ACC112 (cell line): ENCODE data around the gene PHACTR4.

Source experiments
- H2AFZ ChIP-seq: fragments of 200-600 bp; sonication (generic); one replicate; pipeline ENCODE4 v1.6.0; 2017; ENCODE audit warnings: antibody characterized with exemption, low read length; ENCODE audit not compliant: unreplicated experiment
- H3K27ac ChIP-seq: fragments of 200-600 bp; sonication (generic); 2 replicates; pipeline ENCODE4 v1.5.1; 2014; ENCODE audit warnings: low read depth, mild to moderate bottlenecking, antibody characterized with exemption, low read length, moderate library complexity
- H3K27me3 ChIP-seq: fragments of 200-600 bp; sonication (generic); 2 replicates; pipeline ENCODE4 v1.6.1; 2014; ENCODE audit warnings: mild to moderate bottlenecking, antibody characterized with exemption, low read length, moderate library complexity, mixed read lengths; ENCODE audit not compliant: insufficient read depth
- H3K36me3 ChIP-seq: fragments of 200-600 bp; sonication (generic); 2 replicates; pipeline ENCODE4 v1.6.1; 2016; ENCODE audit warnings: mild to moderate bottlenecking, antibody characterized with exemption, low read length, moderate library complexity, mixed read lengths; ENCODE audit not compliant: insufficient read depth
- H3K4me1 ChIP-seq: fragments of 200-600 bp; sonication (generic); one replicate; pipeline ENCODE4 v1.6.1; 2016; ENCODE audit warnings: low read length, mixed read lengths; ENCODE audit not compliant: insufficient read depth, unreplicated experiment, control insufficient read depth
- H3K4me3 ChIP-seq: fragments of 200-600 bp; sonication (generic); 2 replicates; pipeline ENCODE4 v1.5.1; 2014; ENCODE audit warnings: mild to moderate bottlenecking, low read depth, low read length
- H3K79me2 ChIP-seq: fragments of 200-600 bp; sonication (generic); one replicate; pipeline ENCODE4 v1.6.0; 2016; ENCODE audit warnings: low read length; ENCODE audit not compliant: control insufficient read depth, unreplicated experiment, insufficient read depth

Gene PHACTR4

GRCh38 chr1:28482702-28483101 lies 113.2 kb downstream of the PHACTR4 start:
- H2AFZ ChIP-seq, result no peak overlapping the region
- no peak overlapping the region for H3K4me3 ChIP-seq
- H3K27ac ChIP-seq, result no peak overlapping the region
- peaks cover 15% of the 10 kb centered on the region; the same call in 1 of the 2 replicates for H3K36me3 ChIP-seq
- H3K27me3 ChIP-seq, result no peaks in the 10 kb centered on the region
- no peaks in the 10 kb centered on the region for H3K79me2 ChIP-seq
- no peaks in the 10 kb centered on the region for H3K4me1 ChIP-seq

- no peak overlapping the region for H3K27ac ChIP-seq
- peaks cover 13% of the 10 kb centered on the region for H3K36me3 ChIP-seq
- H3K27me3 ChIP-seq, result no peaks in the 10 kb centered on the region
- no peaks in the 10 kb centered on the region for H3K79me2 ChIP-seq
- H3K4me1 ChIP-seq, result no peaks in the 10 kb centered on the region
- no peak overlapping the region for H2AFZ ChIP-seq
- H3K4me3 ChIP-seq, result no peak overlapping the region
Observed at GRCh38 chr1:28494737-28495136, 125.2 kb downstream of the PHACTR4 start.

GRCh38 chr1:28499553-28499952 lies 130.0 kb downstream of the PHACTR4 start:
- Histone ChIP-seq H3K4me3 (no peak overlapping the region), H3K4me1 (peaks cover 5% of the 10 kb centered on the region), H3K27me3 (no peaks in the 10 kb centered on the region)

GRCh38 chr1:28501925-28502324 lies 132.4 kb downstream of the PHACTR4 start:
- no peak overlapping the region for H3K4me3 ChIP-seq
- peaks cover 14% of the 10 kb centered on the region for H3K79me2 ChIP-seq
- H3K27me3 ChIP-seq, result no peaks in the 10 kb centered on the region
- H2AFZ ChIP-seq, result no peak overlapping the region
- H3K27ac ChIP-seq, result no peak overlapping the region
- peaks cover 5% of the 10 kb centered on the region for H3K4me1 ChIP-seq
- H3K36me3 ChIP-seq, result peaks cover 8% of the 10 kb centered on the region

More at GRCh38 chr1:28499553-28499952, 130.0 kb downstream of the PHACTR4 start:
- Histone ChIP-seq H3K27ac (no peak overlapping the region), H3K79me2 (no peaks in the 10 kb centered on the region), H2AFZ (no peak overlapping the region), H3K36me3 (peaks cover 2% of the 10 kb centered on the region)

- Histone ChIP-seq H3K79me2 (peaks cover 26% of the 10 kb centered on the region), H3K4me1 (peaks cover 8% of the 10 kb centered on the region), H2AFZ (no peak overlapping the region), H3K27me3 (no peaks in the 10 kb centered on the region), H3K27ac (no peak overlapping the region), H3K36me3 (peaks cover 20% of the 10 kb centered on the region), H3K4me3 (no peak overlapping the region)
Observed at GRCh38 chr1:28503117-28503516, 133.6 kb downstream of the PHACTR4 start.

GRCh38 chr1:28505406-28506187 lies 136.1 kb downstream of the PHACTR4 start, which contains the start of gene RCC1:
Gene RCC1, plus strand, starts transcription at chr1:28506043. Its CDS starts 23,824 bp downstream, at chr1:28529867.
- H3K36me3 ChIP-seq, result peaks cover 45% of the 10 kb centered on the region
- H3K79me2 ChIP-seq, result peaks cover 49% of the 10 kb centered on the region
- peak within 1 kb of the TSS; percentile 96 for H3K27ac ChIP-seq
- H3K4me1 ChIP-seq, result peaks cover 33% of the 10 kb centered on the region
- peak within 1 kb of the TSS; percentile 98 for H2AFZ ChIP-seq
- H3K4me3 ChIP-seq, result peak within 1 kb of the TSS; percentile 80
- H3K27me3 ChIP-seq, result no peaks in the 10 kb centered on the region

GRCh38 chr1:28506907-28507246 lies 137.3 kb downstream of the PHACTR4 start:
- H3K36me3 ChIP-seq, result peaks cover 49% of the 10 kb centered on the region
- peaks cover 51% of the 10 kb centered on the region for H3K79me2 ChIP-seq
- no peaks in the 10 kb centered on the region for H3K27me3 ChIP-seq
- H3K4me1 ChIP-seq, result peaks cover 32% of the 10 kb centered on the region
- H3K4me3 ChIP-seq, result peak overlapping the region; percentile 80
- no peak overlapping the region for H2AFZ ChIP-seq
- peak overlapping the region; percentile 96 for H3K27ac ChIP-seq

GRCh38 chr1:28507247-28507645 lies 137.7 kb downstream of the PHACTR4 start:
- Histone ChIP-seq H3K27me3 (no peaks in the 10 kb centered on the region), H2AFZ (no peak overlapping the region), H3K27ac (peak overlapping the region; percentile 96), H3K36me3 (peaks cover 49% of the 10 kb centered on the region), H3K79me2 (peaks cover 51% of the 10 kb centered on the region), H3K4me1 (peaks cover 32% of the 10 kb centered on the region), H3K4me3 (peak overlapping the region; percentile 80)

- peaks cover 51% of the 10 kb centered on the region for H3K79me2 ChIP-seq
- no peak overlapping the region for H2AFZ ChIP-seq
- H3K27ac ChIP-seq, result peak overlapping the region; percentile 96
- peaks cover 32% of the 10 kb centered on the region for H3K4me1 ChIP-seq
- peak overlapping the region; percentile 80 for H3K4me3 ChIP-seq
- H3K36me3 ChIP-seq, result peaks cover 49% of the 10 kb centered on the region
- no peaks in the 10 kb centered on the region for H3K27me3 ChIP-seq
Observed at GRCh38 chr1:28507646-28508434, 138.3 kb downstream of the PHACTR4 start.

GRCh38 chr1:28508435-28508754 lies 138.9 kb downstream of the PHACTR4 start:
- no peaks in the 10 kb centered on the region for H3K27me3 ChIP-seq
- H3K4me3 ChIP-seq, result peak overlapping the region; percentile 80
- H3K79me2 ChIP-seq, result peaks cover 51% of the 10 kb centered on the region
- peaks cover 49% of the 10 kb centered on the region for H3K36me3 ChIP-seq
- peaks cover 32% of the 10 kb centered on the region for H3K4me1 ChIP-seq
- peak overlapping the region; percentile 96 for H3K27ac ChIP-seq
- H2AFZ ChIP-seq, result no peak overlapping the region
